ENCODE data around the gene PDCD6IP.

DNA sequence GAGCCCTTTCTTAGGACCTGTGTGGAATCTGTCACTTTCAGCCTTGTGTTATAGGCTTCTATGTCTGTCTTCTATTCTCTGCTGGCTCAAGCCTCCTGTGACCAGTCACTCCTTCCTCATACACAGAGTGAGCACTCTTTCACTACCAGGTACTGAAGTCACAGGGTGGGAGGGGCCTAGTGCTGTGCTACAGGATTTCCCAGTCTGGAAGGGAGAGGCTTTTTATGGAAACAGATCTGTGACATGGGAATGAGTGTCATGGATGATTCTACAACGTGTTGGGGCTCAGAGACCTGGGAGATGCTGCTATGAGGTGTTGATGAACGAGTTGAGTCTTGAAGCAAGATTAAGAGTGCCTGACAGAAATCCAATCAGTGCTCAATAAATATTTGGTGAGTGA lies 100.5 kb downstream of the PDCD6IP start:
- TF ChIP-seq, protein P1, sequence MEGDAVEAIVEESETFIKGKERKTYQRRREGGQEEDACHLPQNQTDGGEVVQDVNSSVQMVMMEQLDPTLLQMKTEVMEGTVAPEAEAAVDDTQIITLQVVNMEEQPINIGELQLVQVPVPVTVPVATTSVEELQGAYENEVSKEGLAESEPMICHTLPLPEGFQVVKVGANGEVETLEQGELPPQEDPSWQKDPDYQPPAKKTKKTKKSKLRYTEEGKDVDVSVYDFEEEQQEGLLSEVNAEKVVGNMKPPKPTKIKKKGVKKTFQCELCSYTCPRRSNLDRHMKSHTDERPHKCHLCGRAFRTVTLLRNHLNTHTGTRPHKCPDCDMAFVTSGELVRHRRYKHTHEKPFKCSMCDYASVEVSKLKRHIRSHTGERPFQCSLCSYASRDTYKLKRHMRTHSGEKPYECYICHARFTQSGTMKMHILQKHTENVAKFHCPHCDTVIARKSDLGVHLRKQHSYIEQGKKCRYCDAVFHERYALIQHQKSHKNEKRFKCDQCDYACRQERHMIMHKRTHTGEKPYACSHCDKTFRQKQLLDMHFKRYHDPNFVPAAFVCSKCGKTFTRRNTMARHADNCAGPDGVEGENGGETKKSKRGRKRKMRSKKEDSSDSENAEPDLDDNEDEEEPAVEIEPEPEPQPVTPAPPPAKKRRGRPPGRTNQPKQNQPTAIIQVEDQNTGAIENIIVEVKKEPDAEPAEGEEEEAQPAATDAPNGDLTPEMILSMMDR (IDR thresholded peaks at IDR 0.05): no peak
- TF ChIP-seq EP300 (IDR thresholded peaks at IDR 0.05): no peak
